Body of pancreas (tissue), 4 donors: ENCODE results near the gene CCDC57. TPM values are rescaled to one million over a fixed set of nuclear protein-coding genes. Genes with fewer than 3 reads are reported as not detected.

ENCODE experiments used
- ATAC-seq: fragments of 150-250 bp; one replicate; pipeline ENCODE4 v1.9.1; 2016
- DNase-seq, 4 donors: peaks; one replicate each; pipeline ENCODE4 v3.0.0-alpha.2; 2019
- H3K27ac ChIP-seq, 4 donors: fragments of 200-600 bp; sonication (generic); 1 replicate in 3 of 4; 2 replicates in 1 of 4; pipeline versions ENCODE4 v1.5.1 to v1.6.1; 2016 to 2019; ENCODE audit warnings: mild to moderate bottlenecking in 1 of 4, mixed read lengths in 1 of 4, moderate library complexity in 1 of 4
- H3K27me3 ChIP-seq, 2 donors: fragments of 200-600 bp; sonication (generic); one replicate each; pipeline ENCODE4 v1.6.0; 2016; ENCODE audit warnings: mild to moderate bottlenecking in 1 of 2
- H3K36me3 ChIP-seq, 2 donors: fragments of 200-600 bp; sonication (generic); replicated peaks in 1 of 2; 2 replicates each; pipeline ENCODE4 v1.5.1; 2016; ENCODE audit warnings: low read depth in 2 of 2; ENCODE audit not compliant: insufficient read depth in 1 of 2
- H3K4me1 ChIP-seq: fragments of 200-600 bp; sonication (generic); one replicate; pipeline ENCODE4 v1.6.0; 2016
- H3K4me3 ChIP-seq, 2 donors: fragments of 200-600 bp; sonication (generic); 1 replicate in 1 of 2; 2 replicates in 1 of 2; pipeline ENCODE4 v1.5.1; 2016 to 2019
- H3K9me3 ChIP-seq, 3 donors: fragments of 200-600 bp; sonication (generic); 1 replicate in 2 of 3; 2 replicates in 1 of 3; pipeline ENCODE4 v1.5.1; 2016
- POLR2A ChIP-seq, 3 donors: fragments of 450-650 bp; IDR thresholded peaks; one replicate each; pipeline ENCODE4 v1.6.1; 2016; ENCODE audit warnings: antibody characterized with exemption in 3 of 3, mild to moderate bottlenecking in 2 of 3
- WGBS, 2 donors: methylation state at CpG; one replicate each; pipeline ENCODE4 v1.1.5; 2017; 5-methylcytosine and 5-hydroxymethylcytosine counted together
- intact Hi-C: fragments of 100-400 bp; cut with DNase I; formaldehyde crosslinking; loops from one replicate; pipeline ENCODE4 v1.15.1; 2023
- total RNA-seq, 2 donors: library from RNA; depleted of rRNA; stranded (reverse); fragments of >200 nt; gene quantifications; one replicate each; pipeline ENCODE4 v1.1.0, GENCODE V29; 2016
- TF ChIP-seq, protein P1 (sequence below), 7 experiments: fragments of 450-650 bp in 4 of 7; fragments of 200-600 bp in 3 of 7; sonication (generic) in 3 of 7; IDR thresholded peaks; one replicate each; pipeline ENCODE4 v1.5.1; 2016 to 2019; ENCODE audit warnings: antibody characterized with exemption in 7 of 7

CCDC57 gene
- total RNA-seq, 2 donors from 2014 or later, result 24.1 to 60.3 TPM

DNA sequence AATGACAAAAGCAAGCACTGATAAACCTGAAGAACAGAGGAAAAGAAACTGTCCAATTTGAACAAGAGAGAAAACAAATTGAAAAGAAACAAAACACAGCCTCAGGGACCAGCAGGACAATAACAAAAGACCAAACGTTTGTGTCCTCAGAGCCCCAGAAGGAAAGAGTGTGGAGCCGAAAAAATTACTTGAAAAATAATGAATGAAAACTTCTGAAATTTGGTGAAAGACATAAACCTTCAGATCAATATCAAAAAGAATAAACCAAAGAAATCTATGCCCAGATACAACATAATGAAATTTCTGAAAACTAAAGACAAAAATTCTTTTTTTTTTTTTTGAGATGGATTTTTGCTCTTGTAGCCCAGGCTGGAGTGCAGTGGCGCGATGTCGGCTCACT, 45.6 kb downstream of the CCDC57 start:
- no peak for DNase-seq
- H3K27me3 ChIP-seq, result no peaks in the 10 kb centered on the region
- TF ChIP-seq, protein P1, sequence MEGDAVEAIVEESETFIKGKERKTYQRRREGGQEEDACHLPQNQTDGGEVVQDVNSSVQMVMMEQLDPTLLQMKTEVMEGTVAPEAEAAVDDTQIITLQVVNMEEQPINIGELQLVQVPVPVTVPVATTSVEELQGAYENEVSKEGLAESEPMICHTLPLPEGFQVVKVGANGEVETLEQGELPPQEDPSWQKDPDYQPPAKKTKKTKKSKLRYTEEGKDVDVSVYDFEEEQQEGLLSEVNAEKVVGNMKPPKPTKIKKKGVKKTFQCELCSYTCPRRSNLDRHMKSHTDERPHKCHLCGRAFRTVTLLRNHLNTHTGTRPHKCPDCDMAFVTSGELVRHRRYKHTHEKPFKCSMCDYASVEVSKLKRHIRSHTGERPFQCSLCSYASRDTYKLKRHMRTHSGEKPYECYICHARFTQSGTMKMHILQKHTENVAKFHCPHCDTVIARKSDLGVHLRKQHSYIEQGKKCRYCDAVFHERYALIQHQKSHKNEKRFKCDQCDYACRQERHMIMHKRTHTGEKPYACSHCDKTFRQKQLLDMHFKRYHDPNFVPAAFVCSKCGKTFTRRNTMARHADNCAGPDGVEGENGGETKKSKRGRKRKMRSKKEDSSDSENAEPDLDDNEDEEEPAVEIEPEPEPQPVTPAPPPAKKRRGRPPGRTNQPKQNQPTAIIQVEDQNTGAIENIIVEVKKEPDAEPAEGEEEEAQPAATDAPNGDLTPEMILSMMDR (IDR thresholded peaks at IDR 0.05), result no peak
- no peak for TF ChIP-seq POLR2A (IDR thresholded peaks at IDR 0.05)
- H3K4me3 ChIP-seq, result no peak overlapping the region
- no peak overlapping the region for H3K27ac ChIP-seq
- H3K36me3 ChIP-seq, result peaks cover 0 to 15% of the 10 kb centered on the region in 2 donors
- 91 to 96% methylated on average over 5 of the region's 5 CpGs for WGBS, 2 donors
- no peaks in the 10 kb centered on the region for H3K4me1 ChIP-seq
- H3K9me3 ChIP-seq, result no peaks in the 10 kb centered on the region
- intact Hi-C loops, result no loop called here
- ATAC-seq, result no peak

DNA sequence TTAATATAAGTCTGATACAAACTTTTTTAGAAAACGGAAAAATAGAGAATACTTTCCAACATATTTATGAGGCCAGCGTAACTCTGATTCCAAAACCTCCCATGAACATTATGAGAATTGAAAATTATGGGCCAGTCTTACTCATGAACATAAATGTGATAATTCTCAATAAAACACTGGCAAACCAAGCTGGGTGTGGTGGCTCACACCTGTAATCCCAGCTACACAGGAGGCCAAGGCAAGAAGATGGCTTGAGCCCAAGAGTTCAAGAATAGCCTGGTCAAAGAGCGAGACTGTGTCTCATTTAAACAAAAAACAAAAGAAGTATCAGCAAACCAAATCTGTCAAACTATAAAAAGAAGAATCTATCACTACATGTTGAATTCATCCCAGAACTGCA, 47.8 kb downstream of the CCDC57 start:
- no peak for ATAC-seq
- peaks cover 0 to 6% of the 10 kb centered on the region in 2 donors for H3K36me3 ChIP-seq
- 94 to 96% methylated on average over 3 of the region's 3 CpGs for WGBS, 2 donors

DNA sequence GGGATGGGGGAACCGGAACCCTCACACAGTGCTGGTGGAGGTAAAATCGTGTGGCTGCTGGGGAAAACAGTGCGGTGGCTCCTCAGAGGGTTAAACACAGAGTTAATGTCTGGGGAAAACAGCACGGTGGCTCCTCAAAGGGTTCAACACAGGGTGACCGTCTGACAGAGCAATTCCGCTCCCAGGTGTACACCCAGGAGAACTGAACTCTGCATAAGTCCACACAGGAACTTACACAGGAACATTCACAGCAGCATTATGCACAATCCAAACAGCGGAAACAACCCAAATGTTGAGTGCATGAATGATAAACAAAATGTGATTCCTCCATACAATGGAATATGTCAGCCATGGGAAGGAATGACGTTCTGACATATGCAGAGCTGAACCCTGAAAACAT, 51.4 kb downstream of the CCDC57 start:
- TF ChIP-seq, protein P1 (IDR thresholded peaks at IDR 0.05), result no peak
- no peak for TF ChIP-seq POLR2A (IDR thresholded peaks at IDR 0.05)
- ATAC-seq, result no peak
- intact Hi-C loops, result no loop called here
- Histone ChIP-seq H3K27me3 (no peaks in the 10 kb centered on the region), H3K27ac (no peak overlapping the region), H3K4me3 (no peak overlapping the region), H3K9me3 (no peaks in the 10 kb centered on the region), H3K36me3 (peaks cover 0 to 6% of the 10 kb centered on the region in 2 donors), H3K4me1 (no peaks in the 10 kb centered on the region)
- 84 to 89% methylated on average over 8 of the region's 8 CpGs for WGBS, 2 donors
- DNase-seq, result no peak

More for the DNA sequence above, 47.8 kb downstream of the CCDC57 start:
- Histone ChIP-seq H3K27me3 (no peaks in the 10 kb centered on the region), H3K9me3 (no peaks in the 10 kb centered on the region), H3K27ac (no peak overlapping the region), H3K4me3 (no peak overlapping the region), H3K4me1 (no peaks in the 10 kb centered on the region)
- no peak for TF ChIP-seq POLR2A (IDR thresholded peaks at IDR 0.05)
- TF ChIP-seq, protein P1 (IDR thresholded peaks at IDR 0.05), result no peak
- no peak for DNase-seq
- intact Hi-C loops, result no loop called here

DNA sequence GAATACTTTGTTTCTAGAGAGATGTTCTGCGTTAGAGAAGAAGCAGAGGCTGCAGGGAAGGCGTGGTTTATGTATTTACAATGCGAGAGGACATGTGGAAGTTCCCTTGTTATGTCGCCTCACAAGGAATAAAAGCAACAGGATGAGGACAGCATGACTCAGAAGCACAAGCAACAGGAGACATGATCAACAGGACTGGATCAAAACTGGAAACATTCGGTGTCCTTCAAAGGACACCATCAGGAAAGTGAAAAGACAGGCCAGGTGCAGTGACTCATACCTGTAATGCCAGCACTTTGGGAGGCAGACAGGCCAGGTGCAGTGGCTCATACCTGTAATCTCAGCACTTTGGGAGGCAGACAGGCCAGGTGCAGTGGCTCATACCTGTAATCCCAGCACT, 52.6 kb downstream of the CCDC57 start:
- ATAC-seq, result no peak
- no peak for TF ChIP-seq POLR2A (IDR thresholded peaks at IDR 0.05)
- TF ChIP-seq, protein P1 (IDR thresholded peaks at IDR 0.05), result no peak
- no peaks in the 10 kb centered on the region for H3K27me3 ChIP-seq

DNA sequence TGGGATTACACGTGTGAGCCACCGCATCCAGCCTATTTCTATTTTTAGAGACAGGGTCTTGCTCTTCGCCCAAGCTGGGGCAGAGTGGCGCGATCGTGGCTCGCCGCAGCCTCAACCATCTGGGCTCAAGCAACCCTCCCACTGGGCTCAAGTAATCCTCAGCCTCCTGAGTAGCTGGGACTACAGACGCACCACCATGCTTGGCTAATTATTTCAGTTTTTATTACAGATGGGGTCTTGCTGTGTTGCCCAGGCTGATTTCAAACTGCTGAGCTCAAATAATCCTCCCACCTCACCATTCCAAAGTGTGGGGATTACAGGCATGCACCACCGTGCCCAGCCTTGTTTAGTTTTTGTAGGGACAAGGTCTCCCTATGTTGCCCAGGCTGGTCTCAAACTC, 53.8 kb downstream of the CCDC57 start:
- H3K27me3 ChIP-seq, result no peaks in the 10 kb centered on the region
- intact Hi-C loops, result loop anchor here (5.0 to 10.0 kb wide), 2 partner anchors 132 to 204 kb away; no protein-coding TSS in a partner anchor
- H3K4me3 ChIP-seq, result no peak overlapping the region
- no peak for TF ChIP-seq POLR2A (IDR thresholded peaks at IDR 0.05)
- TF ChIP-seq, protein P1 (IDR thresholded peaks at IDR 0.05), result no peak
- no peaks in the 10 kb centered on the region for H3K9me3 ChIP-seq
- ATAC-seq (no peak), DNase-seq (no peak)
- peaks cover 0 to 8% of the 10 kb centered on the region in 2 donors for H3K36me3 ChIP-seq
- 89 to 93% methylated on average over 7 to 10 of the region's 10 CpGs for WGBS, 2 donors
- H3K27ac ChIP-seq, result no peak overlapping the region
- no peaks in the 10 kb centered on the region for H3K4me1 ChIP-seq

More for the DNA sequence above, 52.6 kb downstream of the CCDC57 start:
- Histone ChIP-seq H3K27ac (no peak overlapping the region), H3K9me3 (no peaks in the 10 kb centered on the region), H3K4me3 (no peak overlapping the region), H3K4me1 (no peaks in the 10 kb centered on the region), H3K36me3 (peaks cover 0 to 6% of the 10 kb centered on the region in 2 donors)
- intact Hi-C loops, result no loop called here
- 71 to 85% methylated on average over 5 of the region's 5 CpGs for WGBS, 2 donors
- DNase-seq, result no peak
